Gastroesophageal sphincter (tissue), 4 donors: ENCODE data around the gene BAAT. TPM values are rescaled to one million over a fixed set of nuclear protein-coding genes. Genes with fewer than 3 reads are reported as not detected.

Experiments
- ATAC-seq: fragments of 150-250 bp; one replicate; pipeline ENCODE4 v1.9.1; 2016; ENCODE audit warnings: mild to moderate bottlenecking, moderate library complexity
- H3K27ac ChIP-seq, 4 donors: fragments of 200-600 bp; sonication (generic) in 3 of 4; 1 replicate in 3 of 4; 2 replicates in 1 of 4; pipeline ENCODE4 v1.5.1; 2016 to 2019
- H3K27me3 ChIP-seq: fragments of 200-600 bp; sonication (generic); one replicate; pipeline ENCODE4 v1.5.1; 2019
- H3K36me3 ChIP-seq, 2 donors: fragments of 200-600 bp; sonication (generic); one replicate each; pipeline ENCODE4 v1.5.1; 2019; ENCODE audit warnings: control low read depth in 1 of 2
- H3K4me1 ChIP-seq, 3 donors: fragments of 200-600 bp; sonication (generic); 1 replicate in 2 of 3; 2 replicates in 1 of 3; pipeline ENCODE4 v1.5.1; 2016 to 2019; ENCODE audit warnings: control low read depth in 2 of 3
- H3K4me3 ChIP-seq, 2 donors: fragments of 200-600 bp; sonication (generic); one replicate each; pipeline ENCODE4 v1.5.1; 2019; ENCODE audit warnings: mild to moderate bottlenecking in 1 of 2, moderate library complexity in 1 of 2
- H3K9me3 ChIP-seq, 3 donors: fragments of 200-600 bp; sonication (generic); one replicate each; pipeline ENCODE4 v1.5.1; 2017 to 2019; ENCODE audit warnings: control low read depth in 2 of 3
- EP300 ChIP-seq: sonication (generic); formaldehyde crosslinking; IDR thresholded peaks from one replicate; pipeline ENCODE4 v1.6.1; 2017; ENCODE audit warnings: antibody characterized with exemption, mild to moderate bottlenecking
- POLR2A ChIP-seq, 2 donors: fragments of 450-650 bp; IDR thresholded peaks; one replicate each; pipeline ENCODE4 v1.6.1; 2017; ENCODE audit warnings: antibody characterized with exemption in 2 of 2, mild to moderate bottlenecking in 2 of 2, moderate library complexity in 1 of 2
- POLR2AphosphoS5 ChIP-seq: sonication (generic); formaldehyde crosslinking; IDR thresholded peaks from one replicate; pipeline ENCODE4 v1.6.1; 2017; ENCODE audit warnings: antibody characterized with exemption
- WGBS, 2 donors: methylation state at CpG; one replicate each; pipeline ENCODE4 v1.1.5; 2018; ENCODE audit warnings: low coverage in 1 of 2; 5-methylcytosine and 5-hydroxymethylcytosine counted together
- total RNA-seq, 4 donors: library from RNA; depleted of rRNA; stranded (reverse); fragments of >200 nt; gene quantifications; one replicate each; pipeline ENCODE4 v1.1.0, GENCODE V29; 2016
- TF ChIP-seq, protein P1 (sequence below), 4 experiments: fragments of 200-600 bp in 2 of 4; fragments of 450-650 bp in 2 of 4; sonication (generic) in 1 of 4; IDR thresholded peaks; one replicate each; pipeline ENCODE4 v1.5.1; 2017 to 2019; ENCODE audit warnings: antibody characterized with exemption in 4 of 4, mild to moderate bottlenecking in 2 of 4, moderate library complexity in 2 of 4

Gene BAAT
- total RNA-seq, 4 donors from 2014 or later: 0.25 TPM; not detected in 3

DNA sequence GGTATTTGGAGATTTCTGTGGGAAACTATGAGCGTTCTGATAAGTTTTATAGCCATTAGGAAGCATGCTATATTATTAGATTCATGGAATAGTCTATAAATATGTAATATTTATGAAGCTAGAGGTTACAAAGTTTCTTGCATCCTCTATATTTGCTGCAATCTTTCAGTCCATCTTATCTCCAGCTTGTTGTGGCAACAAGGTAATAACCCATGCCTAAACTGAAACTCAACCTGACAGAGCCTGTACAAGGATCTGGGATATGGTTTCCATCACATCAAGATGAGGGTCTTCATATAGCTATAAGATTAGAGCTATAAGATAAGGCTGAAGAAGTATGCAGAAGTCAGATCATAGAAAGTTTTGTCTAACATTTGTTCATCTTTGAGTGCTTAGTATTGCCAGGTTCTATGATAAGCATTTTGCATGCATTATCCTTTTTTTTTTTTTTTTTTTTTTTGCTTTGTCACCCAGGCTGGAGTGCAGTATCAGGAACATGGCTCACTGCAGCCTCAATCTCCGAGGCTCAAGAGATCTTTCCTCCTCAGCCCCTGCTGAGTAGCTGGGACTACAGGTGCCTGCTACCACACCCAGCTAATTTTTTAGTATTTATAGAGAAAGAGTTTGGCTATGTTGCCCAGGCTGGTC is 14.8 kb downstream of the BAAT start:
- TF ChIP-seq, protein P1, sequence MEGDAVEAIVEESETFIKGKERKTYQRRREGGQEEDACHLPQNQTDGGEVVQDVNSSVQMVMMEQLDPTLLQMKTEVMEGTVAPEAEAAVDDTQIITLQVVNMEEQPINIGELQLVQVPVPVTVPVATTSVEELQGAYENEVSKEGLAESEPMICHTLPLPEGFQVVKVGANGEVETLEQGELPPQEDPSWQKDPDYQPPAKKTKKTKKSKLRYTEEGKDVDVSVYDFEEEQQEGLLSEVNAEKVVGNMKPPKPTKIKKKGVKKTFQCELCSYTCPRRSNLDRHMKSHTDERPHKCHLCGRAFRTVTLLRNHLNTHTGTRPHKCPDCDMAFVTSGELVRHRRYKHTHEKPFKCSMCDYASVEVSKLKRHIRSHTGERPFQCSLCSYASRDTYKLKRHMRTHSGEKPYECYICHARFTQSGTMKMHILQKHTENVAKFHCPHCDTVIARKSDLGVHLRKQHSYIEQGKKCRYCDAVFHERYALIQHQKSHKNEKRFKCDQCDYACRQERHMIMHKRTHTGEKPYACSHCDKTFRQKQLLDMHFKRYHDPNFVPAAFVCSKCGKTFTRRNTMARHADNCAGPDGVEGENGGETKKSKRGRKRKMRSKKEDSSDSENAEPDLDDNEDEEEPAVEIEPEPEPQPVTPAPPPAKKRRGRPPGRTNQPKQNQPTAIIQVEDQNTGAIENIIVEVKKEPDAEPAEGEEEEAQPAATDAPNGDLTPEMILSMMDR (IDR thresholded peaks at IDR 0.05): no peak
- TF ChIP-seq POLR2A (IDR thresholded peaks at IDR 0.05) (no peak), POLR2AphosphoS5 (no peak), EP300 (no peak)
- 66 to 76% methylated on average over 1 to 2 of the region's 2 CpGs for WGBS, 2 donors
- Histone ChIP-seq H3K4me3 (no peak overlapping the region), H3K9me3 (no peaks in the 10 kb centered on the region), H3K36me3 (no peaks in the 10 kb centered on the region), H3K4me1 (no peaks in the 10 kb centered on the region), H3K27ac (no peak overlapping the region), H3K27me3 (no peaks in the 10 kb centered on the region)
- no peak for ATAC-seq

DNA sequence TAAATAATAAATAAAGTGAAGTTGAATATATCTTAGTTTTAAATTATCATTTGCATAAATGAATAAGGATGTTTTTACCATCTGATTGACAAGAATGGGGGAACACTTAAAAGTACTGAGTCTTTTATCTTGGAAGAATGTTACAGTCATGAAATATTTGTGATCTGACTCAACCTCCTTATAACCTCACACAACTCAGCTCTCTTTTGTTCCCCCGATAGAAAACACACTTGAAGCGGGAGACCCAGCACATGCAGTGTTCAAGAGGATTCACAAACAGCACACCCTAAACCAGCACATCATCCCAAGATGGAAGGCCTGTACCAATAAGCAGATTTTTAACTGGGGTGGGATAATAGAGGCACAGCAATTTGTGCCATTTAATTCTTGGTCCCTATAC is 15.5 kb downstream of the BAAT start:
- Histone ChIP-seq H3K27ac (no peak overlapping the region), H3K4me1 (no peaks in the 10 kb centered on the region), H3K36me3 (no peaks in the 10 kb centered on the region), H3K27me3 (no peaks in the 10 kb centered on the region), H3K9me3 (no peaks in the 10 kb centered on the region), H3K4me3 (no peak overlapping the region)
- no peak for TF ChIP-seq EP300
- no peak for TF ChIP-seq POLR2AphosphoS5
- no peak for TF ChIP-seq POLR2A (IDR thresholded peaks at IDR 0.05)
- TF ChIP-seq, protein P1 (IDR thresholded peaks at IDR 0.05): no peak
- no peak for ATAC-seq
- 79 to 88% methylated on average over 2 of the region's 2 CpGs for WGBS, 2 donors

DNA sequence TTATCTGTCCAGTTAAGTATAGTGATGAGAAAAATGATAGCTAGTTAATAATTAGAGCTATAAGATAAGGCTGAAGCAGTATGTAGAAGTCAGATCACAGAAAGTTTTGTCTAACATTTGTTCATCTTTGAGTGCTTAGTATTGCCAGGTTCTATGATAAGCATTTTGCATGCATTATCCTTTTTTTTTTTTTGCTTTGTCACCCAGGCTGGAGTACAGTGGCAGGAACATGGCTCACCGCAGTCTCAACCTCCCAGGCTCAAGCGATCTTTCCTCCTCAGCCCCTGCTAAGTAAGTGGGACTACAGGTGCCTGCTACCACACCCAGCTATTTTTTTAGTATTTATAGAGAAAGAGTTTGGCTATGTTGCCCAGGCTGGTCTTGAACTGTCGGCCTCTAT is 17.5 kb downstream of the BAAT start:
- Histone ChIP-seq H3K4me1 (no peaks in the 10 kb centered on the region), H3K27ac (no peak overlapping the region), H3K27me3 (no peaks in the 10 kb centered on the region), H3K9me3 (no peaks in the 10 kb centered on the region), H3K4me3 (no peak overlapping the region), H3K36me3 (no peaks in the 10 kb centered on the region)
- TF ChIP-seq POLR2A (IDR thresholded peaks at IDR 0.05): no peak
- TF ChIP-seq EP300: no peak
- TF ChIP-seq, protein P1 (IDR thresholded peaks at IDR 0.05): no peak
- no peak for TF ChIP-seq POLR2AphosphoS5
- no peak for ATAC-seq
- 89 to 97% methylated on average over 1 to 3 of the region's 3 CpGs for WGBS, 2 donors

DNA sequence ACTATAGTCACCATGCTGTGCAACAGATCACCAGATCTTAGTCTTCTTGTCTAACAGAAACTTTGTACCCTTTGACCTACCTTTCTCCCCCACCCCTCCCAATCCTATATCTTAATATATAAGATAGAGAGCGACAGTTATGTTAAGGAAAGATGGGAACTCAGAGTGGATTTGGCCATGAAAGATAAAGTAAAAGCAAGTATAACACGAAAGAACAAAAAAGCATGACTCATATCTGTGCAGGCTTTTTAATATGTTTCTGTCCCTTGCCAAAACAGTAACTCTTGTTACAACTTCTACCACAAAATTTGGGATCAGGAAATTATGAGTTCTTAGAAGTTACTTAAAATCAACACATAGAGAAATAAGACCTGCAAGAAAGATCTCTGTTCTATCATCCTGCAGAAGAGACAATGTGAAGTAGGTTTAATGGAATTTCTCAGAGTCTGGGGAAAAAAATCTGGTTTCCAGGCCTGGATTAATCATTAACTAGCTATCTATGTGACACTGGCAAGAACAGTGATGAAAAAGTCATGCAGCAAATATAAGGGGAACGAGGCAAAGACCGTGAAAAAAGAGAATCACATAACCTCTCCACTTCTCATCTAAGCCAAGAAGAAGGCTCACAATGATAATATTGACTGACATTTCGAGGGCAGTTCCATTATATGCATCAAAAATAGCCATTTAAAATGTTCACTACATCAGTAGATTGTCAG is 18.6 kb downstream of the BAAT start:
- no peaks in the 10 kb centered on the region for H3K9me3 ChIP-seq

More for the DNA sequence above, 18.6 kb downstream of the BAAT start:
- Histone ChIP-seq H3K4me3 (no peak overlapping the region), H3K27me3 (no peaks in the 10 kb centered on the region), H3K27ac (no peak overlapping the region), H3K36me3 (no peaks in the 10 kb centered on the region), H3K4me1 (no peaks in the 10 kb centered on the region)
- ATAC-seq: no peak
- TF ChIP-seq EP300 (no peak), POLR2AphosphoS5 (no peak), POLR2A (IDR thresholded peaks at IDR 0.05) (no peak)
- TF ChIP-seq, protein P1 (IDR thresholded peaks at IDR 0.05): no peak
- WGBS, 2 donors: 41 to 61% methylated on average over 5 of the region's 5 CpGs
